IMR-90 (cell line): ENCODE data around the gene EPSTI1. TPM values are rescaled to one million over a fixed set of nuclear protein-coding genes. Genes with fewer than 3 reads are reported as not detected.
A peak's percentile ranks its signal among the peaks of the same experiment; 100 is the strongest.
"Not testable (repeated sequence)": the region's sequence is repeated elsewhere in the genome, so short reads cannot be mapped to it uniquely, and the experiment has no call there.

Source experiments
- ATAC-seq: fragments of 200-7000 bp; cut with Tn5 transposase; 2 replicates; pipeline ENCODE4 v1.9.1; 2020; ENCODE audit warnings: low read depth, mild to moderate bottlenecking, moderate library complexity
- BruUV-seq: library from RNA; stranded (reverse); fragments of 400-500 nt; replicated peaks from 2 replicates; lab custom pipeline; 2021; lab: Mats Ljungman, UMichigan
- CTCF ChIA-PET: fragments of 300-600 bp; formaldehyde crosslinking; extraction: SDS; loops from one replicate; lab custom pipeline; 2021; ENCODE audit warnings: antibody characterized with exemption; lab: Yijun Ruan, JAX
- POLR2A ChIA-PET: fragments of 300-600 bp; sonication (Branson Sonifier 250); formaldehyde crosslinking; loops from one replicate; lab custom pipeline; 2022; ENCODE audit warnings: antibody characterized with exemption; ENCODE audit not compliant: unreplicated experiment; lab: Charles Lee
- DNase-seq: peaks from one replicate; pipeline ENCODE4 v3.0.0; 2013
- H2AFZ ChIP-seq: replicated peaks from 2 replicates; pipeline ENCODE3; 2013; ENCODE audit warnings: low read length, mild to moderate bottlenecking; ENCODE audit not compliant: poor library complexity
- H2AK5ac ChIP-seq: 2 replicates; pipeline ENCODE4 v1.6.1; 2013; ENCODE audit warnings: low read depth, low read length, inconsistent platforms
- H2AK9ac ChIP-seq: replicated peaks from 2 replicates; pipeline ENCODE3; 2013; ENCODE audit warnings: mild to moderate bottlenecking, low read depth, low read length, moderate library complexity; ENCODE audit not compliant: poor library complexity
- H2BK120ac ChIP-seq: 2 replicates; pipeline ENCODE4 v1.6.1; 2013; ENCODE audit warnings: low read depth, low read length, inconsistent platforms
- H2BK15ac ChIP-seq: 3 replicates; pipeline ENCODE4 v1.6.1; 2013; ENCODE audit warnings: low read depth, low read length, inconsistent platforms
- H2BK20ac ChIP-seq: 2 replicates; pipeline ENCODE4 v1.6.1; 2013; ENCODE audit warnings: low read depth, mild to moderate bottlenecking, inconsistent platforms, low read length, moderate library complexity
- H2BK5ac ChIP-seq: 2 replicates; pipeline ENCODE4 v1.6.1; 2013; ENCODE audit warnings: mild to moderate bottlenecking, low read depth, low read length, inconsistent platforms; ENCODE audit not compliant: poor library complexity, severe bottlenecking
- H3K14ac ChIP-seq: replicated peaks from 2 replicates; pipeline ENCODE4 v1.6.1; 2013; ENCODE audit warnings: low read depth, low read length, inconsistent platforms
- H3K18ac ChIP-seq: 2 replicates; pipeline ENCODE4 v1.6.1; 2013; ENCODE audit warnings: low read depth, low read length, control low read depth
- H3K23ac ChIP-seq: 2 replicates; pipeline ENCODE4 v1.6.1; 2013; ENCODE audit warnings: low read depth, low read length, inconsistent platforms
- H3K27ac ChIP-seq: 2 replicates; pipeline ENCODE4 v1.5.1; 2013; ENCODE audit warnings: mild to moderate bottlenecking, control low read depth, low read length; ENCODE audit not compliant: insufficient read depth
- H3K27me3 ChIP-seq: 2 replicates; pipeline ENCODE4 v1.6.1; 2013; ENCODE audit warnings: low read length; ENCODE audit not compliant: control insufficient read depth, insufficient read depth
- H3K36me3 ChIP-seq: 2 replicates; pipeline ENCODE4 v1.6.1; 2013; ENCODE audit warnings: low read length, mixed read lengths; ENCODE audit not compliant: control insufficient read depth, insufficient read depth
- H3K4ac ChIP-seq: 2 replicates; pipeline ENCODE4 v1.6.1; 2013; ENCODE audit warnings: low read depth, low read length, inconsistent platforms
- H3K4me1 ChIP-seq: 2 replicates; pipeline ENCODE4 v1.6.1; 2013; ENCODE audit warnings: low read length, mixed read lengths; ENCODE audit not compliant: control insufficient read depth, insufficient read depth
- H3K4me2 ChIP-seq: 2 replicates; pipeline ENCODE4 v1.6.1; 2013; ENCODE audit warnings: low read depth, mild to moderate bottlenecking, control low read depth, low read length, moderate library complexity
- H3K4me3 ChIP-seq: 2 replicates; pipeline ENCODE4 v1.5.1; 2013; ENCODE audit warnings: low read depth, mild to moderate bottlenecking, control low read depth, low read length, moderate library complexity; ENCODE audit not compliant: insufficient read depth
- H3K56ac ChIP-seq: 2 replicates; pipeline ENCODE4 v1.6.1; 2013; ENCODE audit warnings: low read length, inconsistent platforms; ENCODE audit not compliant: insufficient read depth; ENCODE audit errors: extremely low read depth
- H3K79me1 ChIP-seq, 2 experiments: 2 replicates each; pipeline ENCODE4 v1.6.1; 2013; ENCODE audit warnings: low read length in 2 of 2, inconsistent platforms in 1 of 2, low read depth in 1 of 2
- H3K9ac ChIP-seq: 2 replicates; pipeline ENCODE4 v1.6.1; 2013; ENCODE audit warnings: low read depth, low read length, control low read depth
- H3K9me1 ChIP-seq: 2 replicates; pipeline ENCODE4 v1.6.1; 2013; ENCODE audit warnings: low read length, inconsistent platforms; ENCODE audit not compliant: insufficient read depth
- H3K9me3 ChIP-seq: 2 replicates; pipeline ENCODE4 v1.6.1; 2013; ENCODE audit warnings: low read length; ENCODE audit not compliant: control insufficient read depth, insufficient read depth
- H4K20me1 ChIP-seq: 2 replicates; pipeline ENCODE4 v1.6.1; 2013; ENCODE audit warnings: low read length, inconsistent platforms; ENCODE audit not compliant: insufficient read depth
- H4K5ac ChIP-seq: 2 replicates; pipeline ENCODE4 v1.6.1; 2013; ENCODE audit warnings: mild to moderate bottlenecking, low read depth, low read length, control low read depth
- H4K8ac ChIP-seq, 2 experiments: 2 replicates each; pipeline ENCODE4 v1.6.1; 2013; ENCODE audit warnings: low read depth in 2 of 2, low read length in 2 of 2, control low read depth in 1 of 2, inconsistent platforms in 1 of 2
- H4K91ac ChIP-seq: 2 replicates; pipeline ENCODE4 v1.6.1; 2013; ENCODE audit warnings: low read depth, low read length, inconsistent platforms; ENCODE audit not compliant: insufficient read depth
- WGBS, 2 experiments: methylation state at CpG; one replicate each; pipeline versions ENCODE4 v1.1.5 to v1.1.7; 2013; ENCODE audit warnings: missing lambda C conversion rate in 2 of 2; ENCODE audit not compliant: insufficient read length in 1 of 2; ENCODE audit errors: extremely low coverage in 2 of 2; 5-methylcytosine and 5-hydroxymethylcytosine counted together
- dilution Hi-C: fragments of 300-500 bp; cut with HindIII; formaldehyde crosslinking; loops from one replicate; pipeline ENCODE4 v1.14.3; 2018; ENCODE audit warnings: low sequenced_read_pairs; ENCODE audit not compliant: unreplicated experiment
- in situ Hi-C: fragments of 300-500 bp; cut with MboI; formaldehyde crosslinking; loops from 3 replicates; pipeline ENCODE4 v1.14.3; 2019; ENCODE audit warnings: low sequenced_read_pairs, inconsistent platforms, mixed read lengths
- intact Hi-C: fragments of 100-400 bp; cut with micrococcal nuclease; formaldehyde crosslinking; loops from 2 replicates; pipeline ENCODE4 v1.10.0; 2022
- polyA plus RNA-seq, 3 experiments: library from polyadenylated mRNA; depleted of rRNA; stranded (reverse); fragments of >200 nt; gene quantifications; 2 replicates each; pipeline ENCODE4 v1.2.3, GENCODE V29; 2012; ENCODE audit warnings: low replicate concordance in 1 of 3
- total RNA-seq: library from RNA; depleted of rRNA; stranded (reverse); fragments of >200 nt; gene quantifications from 2 replicates; pipeline ENCODE4 v1.2.3, GENCODE V29; 2012

EPSTI1 gene
- total and polyA plus RNA-seq, 2 of the 4 experiments (the other 2 are of a cell fraction): 0.90 to 1.6 TPM

DNA sequence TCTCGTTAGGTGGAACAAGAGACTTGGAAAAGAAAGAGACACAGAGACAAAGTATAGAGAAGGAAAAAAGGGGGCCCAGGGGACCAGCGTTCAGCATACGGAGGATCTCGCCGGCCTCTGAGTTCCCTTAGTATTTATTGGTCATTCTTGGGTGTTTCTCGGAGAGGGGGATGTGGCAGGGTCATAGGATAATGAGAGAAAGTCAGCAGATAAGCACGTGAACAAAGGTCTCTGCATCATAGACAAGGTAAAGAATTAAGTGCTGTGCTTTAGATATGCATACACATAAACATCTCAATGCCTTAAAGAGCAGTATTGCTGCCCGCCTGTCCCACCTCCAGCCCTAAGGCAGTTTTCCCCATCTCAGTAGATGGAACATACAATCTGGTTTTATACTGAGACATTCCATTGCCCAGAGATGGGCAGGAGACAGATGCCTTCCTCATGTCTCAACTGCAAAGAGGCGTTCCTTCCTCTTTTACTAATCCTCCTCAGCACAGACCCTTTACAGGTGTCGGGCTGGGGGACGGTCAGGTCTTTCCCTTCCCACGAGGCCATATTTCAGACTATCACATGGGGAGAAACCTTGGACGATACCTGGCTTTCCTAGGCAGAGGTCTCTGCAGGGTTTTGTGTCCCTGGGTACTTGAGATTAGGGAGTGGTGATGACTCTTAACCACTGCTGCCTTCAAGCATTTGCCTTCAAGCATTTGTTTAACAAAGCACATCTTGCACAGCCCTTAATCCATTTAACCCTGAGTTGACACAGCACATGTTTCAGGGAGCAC is 48.7 kb upstream of the EPSTI1 start:
- H3K4me2 ChIP-seq, H2BK20ac ChIP-seq, CTCF ChIA-PET, H3K9me1 ChIP-seq, H3K23ac ChIP-seq, H2BK15ac ChIP-seq, in situ Hi-C loops, H3K56ac ChIP-seq, H4K5ac ChIP-seq, POLR2A ChIA-PET, intact Hi-C loops, H2BK5ac ChIP-seq, H3K27ac ChIP-seq, H4K8ac ChIP-seq, DNase-seq, H3K27me3 ChIP-seq, BruUV-seq, H3K18ac ChIP-seq, H2AFZ ChIP-seq, H3K4ac ChIP-seq, H2AK5ac ChIP-seq, H4K91ac ChIP-seq, H3K9ac ChIP-seq, H2BK120ac ChIP-seq, H4K20me1 ChIP-seq, H3K14ac ChIP-seq, dilution Hi-C loops, H2AK9ac ChIP-seq, H3K4me1 ChIP-seq, H3K36me3 ChIP-seq, H3K9me3 ChIP-seq, H3K4me3 ChIP-seq: not testable (repeated sequence)
- peak; percentile 29 for ATAC-seq
- whole genome bisulfite sequencing, 2 experiments: no CpG with 5 or more reads among the region's 13 CpGs
- peaks cover 45 to 57% of the 10 kb centered on the region in 2 experiments for H3K79me1 ChIP-seq
